ENCODE results near the gene PKP3. TPM values are rescaled to one million over a fixed set of nuclear protein-coding genes. Genes with fewer than 3 reads are reported as not detected.

Gene PKP3
- polyA plus RNA-seq, 1 donor: 0.36 TPM

GRCh38 chr11:449889-450808 lies 56.1 kb downstream of the PKP3 start, which contains the start of gene PTDSS2:
TSS of gene PTDSS2 (plus strand) at chr11:450279. CDS start at chr11:450456, 177 bp downstream.
- peak; percentile 96 for DNase-seq

- peak; percentile 58 for DNase-seq
Measured at GRCh38 chr11:450809-451451, 56.9 kb downstream of the PKP3 start.

- no peak for DNase-seq
Measured at GRCh38 chr11:451738-452137, 57.7 kb downstream of the PKP3 start.

GRCh38 chr11:452203-452744 lies 58.3 kb downstream of the PKP3 start:
- no peak for DNase-seq

GRCh38 chr11:452916-453527 lies 59.0 kb downstream of the PKP3 start:
- no peak for DNase-seq

GRCh38 chr11:453564-453963 lies 59.6 kb downstream of the PKP3 start:
- DNase-seq: no peak

- no peak for DNase-seq
Measured at GRCh38 chr11:454043-454442, 60.0 kb downstream of the PKP3 start.

Other genes starting within 250 kb of the PKP3 start
- not detected for gene SCGB1C1, start 201.1 kb upstream of the PKP3 start, polyA plus RNA-seq (ENCODE audit: insufficient read length)
- 35.6 TPM for gene BET1L, start 186.8 kb upstream of the PKP3 start, polyA plus RNA-seq (ENCODE audit: insufficient read length)
- gene RIC8A, start 186.5 kb upstream of the PKP3 start, polyA plus RNA-seq (ENCODE audit: insufficient read length): 71.3 TPM
- gene SIRT3, start 157.9 kb upstream of the PKP3 start, polyA plus RNA-seq (ENCODE audit: insufficient read length): 25.5 TPM
- 87.5 TPM for gene PSMD13, start 157.2 kb upstream of the PKP3 start, polyA plus RNA-seq (ENCODE audit: insufficient read length)
- gene NLRP6, start 115.8 kb upstream of the PKP3 start, polyA plus RNA-seq (ENCODE audit: insufficient read length): not detected
- gene PGGHG, start 105.1 kb upstream of the PKP3 start, polyA plus RNA-seq (ENCODE audit: insufficient read length): 15.6 TPM
- not detected for gene IFITM5, start 94.7 kb upstream of the PKP3 start, polyA plus RNA-seq (ENCODE audit: insufficient read length)
- gene IFITM2, start 86.4 kb upstream of the PKP3 start, polyA plus RNA-seq (ENCODE audit: insufficient read length): 79.2 TPM
- gene IFITM1, start 80.2 kb upstream of the PKP3 start, polyA plus RNA-seq (ENCODE audit: insufficient read length): 30.5 TPM
- gene IFITM3, start 73.3 kb upstream of the PKP3 start, polyA plus RNA-seq (ENCODE audit: insufficient read length): 368 TPM
- gene B4GALNT4, start 24.7 kb upstream of the PKP3 start, polyA plus RNA-seq (ENCODE audit: insufficient read length): 12.4 TPM
- 19.1 TPM for gene SIGIRR, start 20.8 kb downstream of the PKP3 start, polyA plus RNA-seq (ENCODE audit: insufficient read length)
- 0.53 TPM for gene ANO9, start 47.8 kb downstream of the PKP3 start, polyA plus RNA-seq (ENCODE audit: insufficient read length)
- 41.6 TPM for gene PTDSS2, start 56.1 kb downstream of the PKP3 start, polyA plus RNA-seq (ENCODE audit: insufficient read length)
- 114 TPM for gene RNH1, start 113.0 kb downstream of the PKP3 start, polyA plus RNA-seq (ENCODE audit: insufficient read length)
- 144 TPM for gene HRAS, start 141.4 kb downstream of the PKP3 start, polyA plus RNA-seq (ENCODE audit: insufficient read length)
- 9.1 TPM for gene LRRC56, start 143.3 kb downstream of the PKP3 start, polyA plus RNA-seq (ENCODE audit: insufficient read length)
- 0.80 TPM for gene LMNTD2, start 166.5 kb downstream of the PKP3 start, polyA plus RNA-seq (ENCODE audit: insufficient read length)
- 3.7 TPM for gene RASSF7, start 166.8 kb downstream of the PKP3 start, polyA plus RNA-seq (ENCODE audit: insufficient read length)
- 21.3 TPM for gene PHRF1, start 182.3 kb downstream of the PKP3 start, polyA plus RNA-seq (ENCODE audit: insufficient read length)
- 17.5 TPM for gene IRF7, start 221.7 kb downstream of the PKP3 start, polyA plus RNA-seq (ENCODE audit: insufficient read length)
- 4.1 TPM for gene CDHR5, start 230.7 kb downstream of the PKP3 start, polyA plus RNA-seq (ENCODE audit: insufficient read length)
- gene SCT, start 233.0 kb downstream of the PKP3 start, polyA plus RNA-seq (ENCODE audit: insufficient read length): 127 TPM
- 1.2 TPM for gene DRD4, start 243.1 kb downstream of the PKP3 start, polyA plus RNA-seq (ENCODE audit: insufficient read length)

Measured in hindlimb muscle (tissue), 1 donor.